NCI-H187 (cell line): ENCODE data around the gene HRH1.

ENCODE experiments used
- DNase-seq, 2 experiments: peaks; one replicate each; lab custom pipeline; 2025; lab: John Stamatoyannopoulos, UW

Gene HRH1

DNA sequence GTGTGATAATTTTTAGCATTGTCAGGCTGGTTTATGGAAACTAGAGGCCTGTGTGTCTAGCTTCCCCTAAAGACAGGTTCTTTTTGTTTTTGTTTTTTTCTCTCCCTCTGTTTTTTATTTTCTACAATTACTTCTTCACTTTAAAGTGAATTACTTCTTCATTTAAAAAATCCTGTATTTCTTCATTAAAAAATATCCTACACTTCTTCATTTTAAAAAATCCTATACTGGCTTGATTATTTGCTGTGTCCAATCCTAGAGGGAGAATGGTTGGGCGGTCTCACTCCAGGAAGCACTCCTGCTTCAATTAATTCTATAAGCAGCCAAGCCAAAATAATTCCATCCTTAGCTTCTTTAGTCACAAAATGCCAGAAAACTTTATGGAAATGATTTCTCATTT lies 129.7 kb downstream of the HRH1 start:
- DNase-seq = no peak

DNA sequence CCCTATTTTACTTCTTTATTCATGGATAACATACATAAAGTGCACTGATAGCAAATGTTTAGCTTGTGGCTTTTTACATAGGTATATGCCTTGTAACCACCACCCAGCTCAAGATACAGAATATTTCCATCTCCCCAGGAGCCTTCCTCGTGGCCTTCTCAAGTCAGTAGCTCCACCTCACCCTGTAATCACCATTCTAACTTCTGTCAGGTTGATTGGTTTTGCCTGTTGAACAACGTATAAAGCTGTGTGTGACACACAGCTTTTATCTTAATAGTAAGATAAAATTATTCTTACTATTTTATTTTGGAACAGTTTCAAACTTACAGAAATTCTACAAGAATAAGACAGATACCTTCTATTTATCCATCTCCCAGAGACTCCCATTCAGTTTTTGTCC lies 131.2 kb downstream of the HRH1 start:
- DNase-seq = no peak

DNA sequence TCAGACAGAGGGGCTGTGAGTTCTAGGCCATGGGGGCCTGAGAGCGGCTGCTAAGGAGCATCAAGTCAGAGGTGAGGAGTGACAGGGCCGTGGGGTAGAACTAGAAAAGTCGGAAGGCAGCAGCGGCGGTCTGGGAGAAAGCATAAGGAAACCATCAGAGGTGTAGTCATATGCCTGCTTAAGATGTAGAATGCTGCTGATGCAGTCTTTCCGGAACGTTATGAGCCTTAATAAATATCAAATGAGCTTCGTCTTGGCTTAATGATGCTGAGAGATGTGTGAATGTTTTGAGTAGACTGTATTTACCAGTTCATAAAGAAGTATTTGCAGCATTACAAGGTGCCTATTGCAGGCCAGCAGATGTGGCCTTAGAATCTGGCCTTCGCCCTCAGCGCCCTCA lies 133.1 kb downstream of the HRH1 start:
- no peak for DNase-seq

DNA sequence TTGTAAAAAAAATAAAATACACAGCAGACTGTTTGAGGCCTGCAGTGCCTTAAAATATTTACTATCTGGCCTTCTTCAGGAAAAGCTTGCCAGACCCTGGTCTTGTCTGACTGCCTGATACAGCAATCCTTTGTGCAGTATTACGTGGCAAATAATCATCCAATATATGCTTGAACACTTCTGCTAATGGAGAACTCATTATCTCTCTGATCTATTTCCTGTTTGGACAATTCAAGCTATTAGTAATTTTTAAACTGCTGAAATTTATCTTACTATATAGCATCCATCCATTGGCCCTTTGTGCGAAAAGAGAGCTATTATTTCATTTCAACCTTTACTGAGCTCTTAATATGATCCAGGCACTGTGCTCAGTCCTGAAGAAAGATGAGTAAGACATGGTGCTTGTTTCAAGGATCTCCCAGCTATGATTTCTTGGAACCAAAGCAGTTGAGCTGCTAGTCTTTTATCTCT lies 133.8 kb downstream of the HRH1 start:
- no peak for DNase-seq

DNA sequence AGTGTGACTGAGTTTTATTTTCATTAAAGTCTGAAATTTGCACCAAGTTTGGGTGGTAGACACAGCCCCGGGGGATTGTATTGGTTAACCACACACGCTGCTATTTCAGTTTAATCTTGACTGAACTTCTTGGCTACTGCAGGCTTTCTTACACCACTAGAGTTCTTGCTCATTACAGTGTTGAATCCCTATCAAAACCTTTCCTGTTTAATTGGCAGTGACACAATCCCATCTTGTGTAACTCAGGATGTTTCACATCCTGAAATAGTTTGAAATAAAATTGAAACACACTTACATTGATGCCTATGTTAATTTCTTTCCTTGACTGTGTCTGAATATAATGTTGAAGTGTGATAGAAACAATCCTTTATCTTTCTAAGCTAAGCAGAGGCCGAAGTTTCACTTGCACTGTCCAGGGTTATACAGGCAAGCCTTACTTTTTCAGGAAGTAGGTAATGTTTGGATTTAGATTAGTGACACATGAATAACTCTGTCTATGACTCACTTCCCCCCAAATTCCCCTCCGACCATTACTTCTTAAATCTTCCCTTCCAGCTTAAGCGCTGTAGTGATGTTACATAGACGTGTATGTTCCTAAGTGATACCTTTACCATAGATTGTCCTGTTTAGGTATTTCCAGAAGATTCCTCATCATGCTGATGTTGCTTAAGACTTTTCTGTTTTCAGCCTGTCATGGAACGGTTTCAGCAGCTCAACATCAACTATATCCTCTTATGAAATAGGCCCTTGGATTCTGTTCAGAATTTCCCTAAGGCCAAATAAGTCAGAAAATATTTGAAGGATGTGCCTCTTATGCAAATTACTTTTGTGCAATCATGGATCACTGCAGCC lies 134.7 kb downstream of the HRH1 start:
- no peak for DNase-seq

DNA sequence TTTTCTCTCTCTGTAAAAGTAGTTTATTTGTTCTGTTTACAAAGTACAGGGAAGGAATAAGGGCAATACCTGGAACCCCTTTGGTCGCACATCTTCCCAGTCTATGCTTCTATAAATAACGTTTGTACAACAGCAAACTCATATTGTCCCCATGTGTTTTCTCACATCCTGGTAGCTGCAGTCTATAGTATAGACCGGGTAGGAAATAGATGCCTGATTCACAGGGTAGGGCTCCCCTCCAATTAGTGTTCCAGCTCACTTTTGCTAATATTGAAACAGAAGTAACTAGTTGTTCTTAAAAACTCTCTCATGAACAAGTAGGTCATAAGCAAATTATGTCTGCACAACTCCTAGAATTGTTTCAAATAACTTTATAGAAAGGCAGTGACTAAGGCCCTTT lies 135.6 kb downstream of the HRH1 start:
- DNase-seq = no peak

DNA sequence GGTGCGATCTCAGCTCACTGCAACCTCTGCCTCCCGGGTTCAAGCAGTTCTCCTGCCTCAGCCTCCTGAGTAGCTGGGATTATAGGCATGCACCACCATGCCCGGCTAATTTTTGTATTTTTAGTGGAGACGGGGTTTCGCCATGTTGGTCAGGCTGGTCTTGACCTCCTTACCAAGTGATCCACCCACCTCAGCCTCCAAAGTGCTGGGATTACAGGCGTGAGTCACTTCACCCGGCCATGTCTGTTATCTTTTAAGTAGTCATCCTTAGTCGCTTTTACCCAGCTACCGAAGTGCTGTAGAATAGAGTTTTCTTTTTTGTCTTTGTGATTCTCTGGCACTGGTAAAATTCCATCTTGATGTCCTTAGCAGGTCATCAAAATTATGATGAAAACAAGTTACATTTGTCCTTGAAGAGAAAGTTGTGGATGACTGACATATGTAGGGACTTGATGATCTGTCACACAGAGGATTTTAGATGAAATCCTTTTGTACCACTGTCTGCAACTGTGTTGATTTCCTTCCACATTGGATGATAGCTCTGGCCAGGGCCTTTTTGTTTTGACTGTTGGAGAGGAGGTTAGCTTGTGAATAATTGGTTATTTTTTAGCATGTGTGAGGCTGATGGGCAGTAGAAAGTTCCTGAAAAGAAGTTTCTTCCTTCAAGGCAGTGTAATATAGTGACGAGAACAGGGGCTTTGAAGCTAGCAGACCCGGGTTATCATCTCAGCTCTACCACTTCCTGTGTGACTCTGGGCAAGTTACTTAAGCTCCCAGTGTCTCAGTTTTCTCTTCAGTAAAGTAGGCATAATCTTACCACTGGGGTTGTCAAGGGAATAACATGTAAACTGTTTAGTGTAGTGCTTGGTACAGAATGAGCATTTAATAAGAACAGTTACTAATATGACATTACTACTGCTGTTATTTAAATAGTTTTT lies 136.7 kb downstream of the HRH1 start:
- no peak for DNase-seq

DNA sequence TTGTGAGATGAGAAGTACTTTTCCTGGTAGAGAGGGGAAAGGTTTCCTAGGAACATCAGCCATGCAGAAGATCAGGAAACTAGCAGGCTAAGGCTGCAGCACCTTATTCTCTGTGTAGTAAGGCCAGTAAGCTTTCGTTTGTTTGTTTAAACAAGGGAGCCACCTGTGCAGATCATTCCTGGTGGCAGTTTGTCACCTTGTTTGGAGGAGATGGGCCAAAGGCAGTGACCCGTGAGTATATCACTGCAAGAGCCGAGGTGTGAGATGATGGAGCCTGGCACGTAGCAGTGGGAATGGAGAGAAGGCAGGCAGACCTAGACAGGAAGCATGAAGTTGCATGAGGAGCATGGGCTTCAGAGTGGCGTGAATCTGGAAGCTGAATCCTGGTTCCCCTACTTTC lies 137.5 kb downstream of the HRH1 start:
- no peak for DNase-seq

DNA sequence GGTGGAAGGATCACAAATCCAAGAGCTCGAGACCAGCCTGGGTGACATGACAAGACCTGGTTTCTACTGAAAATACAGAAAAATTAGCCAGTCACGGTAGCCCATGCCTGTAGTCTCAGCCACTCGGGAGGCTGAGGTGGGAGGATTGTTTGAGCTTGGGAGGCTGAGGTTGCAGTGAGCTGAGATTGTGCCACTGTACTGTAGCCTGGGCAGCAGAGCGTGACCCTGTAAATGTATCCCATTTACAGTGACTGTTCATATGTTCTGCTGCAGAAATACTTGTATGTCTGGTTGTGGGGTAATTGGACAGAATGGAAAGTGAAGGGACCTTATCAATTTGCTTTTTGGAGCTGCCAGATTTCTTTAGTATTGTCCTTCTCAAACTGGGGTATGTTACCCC lies 142.8 kb downstream of the HRH1 start:
- DNase-seq = no peak

DNA sequence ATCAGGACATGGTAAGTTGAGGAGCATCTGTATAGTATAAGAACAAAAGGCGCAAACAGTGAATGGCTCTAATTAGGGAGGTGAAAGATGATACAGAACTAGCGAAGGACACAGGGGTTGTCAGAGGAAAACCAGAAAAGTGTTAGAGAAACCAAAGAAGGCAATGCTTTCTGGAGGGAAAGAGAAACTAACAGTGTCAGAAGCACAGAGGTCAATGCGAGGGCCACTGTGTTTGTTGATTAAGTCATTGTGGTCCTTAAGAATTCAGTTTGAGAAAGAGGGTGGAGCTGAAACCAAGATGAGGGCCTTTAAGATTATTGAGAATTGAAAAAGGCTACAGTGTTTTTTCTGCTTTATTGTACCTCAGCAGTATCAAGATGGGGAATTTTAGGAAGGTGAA lies 146.7 kb downstream of the HRH1 start:
- DNase-seq = no peak

DNA sequence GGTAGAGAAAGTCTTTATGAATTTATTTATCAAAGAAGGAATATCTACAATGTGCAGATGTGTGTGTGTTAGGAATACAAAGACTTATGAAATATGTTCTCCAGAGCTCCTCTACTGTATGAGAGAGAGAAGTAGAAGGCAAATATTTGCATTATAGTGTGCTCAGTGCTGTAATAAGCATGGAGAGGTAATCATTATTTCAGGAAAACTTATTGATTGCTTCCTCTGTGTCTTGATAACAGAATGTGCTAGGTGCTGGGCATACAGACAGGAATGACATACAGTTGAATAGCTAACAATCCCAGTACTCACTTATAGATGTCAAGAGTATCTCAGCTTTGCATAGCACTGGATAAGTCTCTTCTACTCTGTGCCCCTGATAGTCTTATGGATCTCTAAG lies 148.2 kb downstream of the HRH1 start:
- no peak for DNase-seq

DNA sequence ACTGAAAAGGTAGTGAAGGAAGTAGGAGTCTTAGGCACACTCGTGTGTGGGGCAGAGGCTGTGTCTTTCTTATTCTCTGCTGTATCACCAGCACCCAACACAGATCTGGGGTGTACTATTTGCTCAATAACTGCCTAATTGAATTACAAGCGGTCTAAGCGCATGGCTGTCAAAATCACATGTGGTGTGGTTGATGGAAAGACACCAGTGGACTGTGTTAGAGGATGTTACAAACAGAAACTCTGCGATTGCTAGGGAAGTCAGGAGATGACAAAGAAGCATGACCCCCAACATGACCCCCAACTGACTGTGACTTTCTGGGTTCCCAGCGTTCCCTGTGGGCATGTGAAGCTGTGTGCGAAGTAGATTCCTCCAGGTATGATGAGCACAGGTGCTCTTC lies 149.9 kb downstream of the HRH1 start:
- no peak for DNase-seq

DNA sequence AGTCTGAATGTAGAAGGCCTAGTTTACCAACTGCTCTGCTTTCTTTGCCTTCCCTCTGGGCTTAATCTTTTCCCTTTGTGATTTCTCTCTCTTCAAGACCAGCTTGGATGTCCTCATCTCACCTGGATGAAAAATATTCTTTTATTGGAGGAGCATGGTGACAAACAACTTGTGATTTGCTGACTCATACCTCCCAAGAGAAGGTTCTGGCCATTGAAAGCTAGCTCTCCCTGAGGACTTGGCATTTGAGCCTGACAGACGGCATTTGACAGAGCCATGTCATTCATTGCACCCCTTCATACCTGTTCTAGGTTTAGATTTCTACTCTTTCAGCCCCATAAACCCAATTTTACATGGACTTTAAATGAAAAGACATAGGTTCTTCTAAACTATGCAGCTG lies 151.2 kb downstream of the HRH1 start:
- DNase-seq = no peak

DNA sequence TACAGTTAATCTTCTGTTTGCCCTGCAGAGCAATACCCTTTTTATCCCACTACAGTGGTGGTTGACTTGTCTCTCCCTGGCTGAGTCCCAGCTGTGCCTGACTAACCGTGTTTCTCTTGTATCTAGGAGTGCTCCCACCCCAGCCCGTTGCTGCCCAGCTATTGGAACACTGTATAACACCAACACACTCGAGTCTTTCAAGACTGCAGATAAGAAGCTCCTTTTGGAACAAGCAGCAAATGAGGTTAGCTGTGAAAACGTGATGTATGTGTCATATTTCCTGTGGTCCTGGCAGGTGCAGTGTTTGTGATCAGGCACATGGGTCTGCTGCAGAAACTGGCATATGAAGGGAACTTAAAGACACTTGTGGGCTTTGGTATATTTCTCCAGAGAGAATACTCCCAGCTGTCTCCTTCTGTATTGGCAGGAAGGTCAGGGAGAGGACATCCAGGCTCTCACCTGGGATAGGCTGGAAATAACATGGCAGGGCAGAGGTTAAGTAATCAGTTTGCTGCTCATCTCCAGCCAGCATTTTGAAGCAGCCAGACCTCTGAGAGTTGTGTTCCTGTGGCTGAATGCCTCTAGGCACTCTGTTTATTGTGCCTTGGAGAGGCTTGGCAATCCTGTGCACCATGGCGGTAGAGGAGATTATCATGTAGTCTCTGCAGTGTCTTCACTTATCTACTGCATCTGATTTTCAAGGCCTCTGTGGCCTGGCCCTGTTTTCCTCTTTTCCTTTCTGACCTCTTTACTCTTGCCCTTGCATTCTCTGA lies 152.7 kb downstream of the HRH1 start:
- no peak for DNase-seq

DNA sequence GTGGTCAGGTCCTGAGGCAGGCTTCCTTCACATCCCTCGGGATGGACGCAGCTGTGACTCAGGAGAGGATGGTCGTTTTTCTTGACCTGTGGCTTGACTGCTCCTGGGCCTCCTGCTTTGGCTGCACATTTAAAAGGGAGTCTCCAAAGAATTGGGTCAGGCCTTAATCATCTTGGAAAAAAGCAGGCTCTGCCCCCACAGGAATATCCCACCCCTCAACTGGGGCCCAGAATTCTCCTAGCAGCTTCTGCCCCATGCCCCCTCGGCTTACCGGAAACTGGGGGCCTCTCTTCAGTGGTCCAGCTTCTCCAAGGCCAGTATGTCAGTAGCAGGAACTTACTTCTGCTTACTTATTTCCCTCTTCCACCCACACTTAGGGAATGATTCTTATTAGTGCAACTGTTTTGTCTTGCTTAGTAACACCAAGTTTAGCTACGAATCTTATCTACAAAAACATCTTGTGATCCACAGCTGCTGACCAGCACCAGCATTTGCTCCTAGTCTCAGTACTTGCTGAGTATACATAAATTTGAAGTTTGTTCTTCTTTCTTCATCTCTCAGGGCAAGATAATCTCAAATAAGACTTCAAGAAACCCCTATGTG lies 153.6 kb downstream of the HRH1 start:
- DNase-seq = no peak

DNA sequence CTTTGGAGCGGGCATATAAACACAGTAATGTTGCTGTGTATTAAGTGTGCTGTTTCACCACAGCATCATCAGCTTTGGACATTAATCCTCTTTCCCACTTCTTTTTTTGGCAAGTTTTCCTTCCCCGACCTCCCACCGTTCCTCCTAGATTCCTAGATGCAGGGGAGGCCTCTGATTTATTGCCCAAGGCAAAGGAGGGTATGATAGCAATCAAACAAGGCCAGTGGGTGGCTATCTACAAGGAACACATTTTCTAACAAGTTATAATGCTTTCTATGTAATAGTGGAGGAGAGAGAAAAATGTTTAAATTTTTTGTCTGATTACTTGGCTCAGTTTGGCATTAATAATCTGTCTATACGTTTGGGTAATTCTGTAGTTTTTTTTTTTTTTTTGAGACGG lies 156.0 kb downstream of the HRH1 start:
- no peak for DNase-seq

DNA sequence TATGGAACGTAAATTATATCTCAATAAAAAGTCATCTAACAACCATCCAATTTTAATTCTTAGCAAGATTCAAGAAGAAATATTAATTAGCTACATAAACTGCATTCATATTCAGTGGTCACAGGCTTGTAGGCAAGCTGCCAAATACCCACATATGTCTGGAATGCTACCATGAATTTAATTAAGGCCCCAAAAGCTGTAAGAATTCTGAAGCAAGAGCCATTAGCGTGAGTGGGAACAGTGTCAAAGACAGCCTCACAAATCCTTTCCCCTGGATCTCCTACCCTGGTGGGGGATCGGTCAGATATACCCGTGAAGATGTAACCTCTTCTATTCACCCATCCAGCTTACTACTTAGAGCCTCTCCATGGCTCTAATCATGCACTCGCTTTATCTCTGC lies 157.9 kb downstream of the HRH1 start:
- DNase-seq = no peak
